Naive thymus-derived CD8-positive, alpha-beta T cell (primary cell): Measurements from ENCODE around the gene ZNF273. TPM values are rescaled to one million over a fixed set of nuclear protein-coding genes. Genes with fewer than 3 reads are reported as not detected.

ENCODE experiments used
- ATAC-seq, 2 donors: fragments of 150-1000 bp; cut with Tn5 transposase in 1 of 2; sonication (Bioruptor Pico), chemical (Tn5 transposase) in 1 of 2; 1 replicate in 1 of 2; 2 replicates in 1 of 2; pipeline ENCODE4 v1.10.0; 2021; ENCODE audit warnings: mild to moderate bottlenecking in 2 of 2, moderate library complexity in 2 of 2
- POLR2A ChIA-PET: fragments of 350-600 bp; sonication (Branson Sonifier 250); formaldehyde crosslinking; loops from one replicate; lab custom pipeline; 2021; ENCODE audit warnings: antibody characterized with exemption; lab: Charles Lee
- DNase-seq, 10 donors: peaks; one replicate each; pipeline versions ENCODE4 v3.0.0 to v3.0.0-alpha.2; 2020 to 2022
- H3K27ac Mint-ChIP-seq, 10 donors: one replicate each; pipeline ENCODE4 v1.8.0; 2020 to 2022; ENCODE audit warnings: mild to moderate bottlenecking in 10 of 10, mixed read lengths in 10 of 10, moderate library complexity in 4 of 10, inconsistent platforms in 1 of 10
- H3K27me3 Mint-ChIP-seq, 5 donors: one replicate each; pipeline ENCODE4 v1.8.0; 2021 to 2022; ENCODE audit warnings: mixed read lengths in 5 of 5
- H3K36me3 Mint-ChIP-seq, 3 donors: one replicate each; pipeline ENCODE4 v1.8.0; 2020 to 2022; ENCODE audit warnings: mixed read lengths in 3 of 3, mild to moderate bottlenecking in 2 of 3, inconsistent platforms in 1 of 3
- H3K4me1 Mint-ChIP-seq, 4 donors: one replicate each; pipeline ENCODE4 v1.8.0; 2021 to 2022; ENCODE audit warnings: mixed read lengths in 4 of 4
- H3K4me3 Mint-ChIP-seq, 10 donors: one replicate each; pipeline ENCODE4 v1.8.0; 2020 to 2022; ENCODE audit warnings: mild to moderate bottlenecking in 10 of 10, mixed read lengths in 10 of 10, moderate library complexity in 6 of 10, inconsistent platforms in 1 of 10
- H3K9me3 Mint-ChIP-seq, 9 donors: one replicate each; pipeline ENCODE4 v1.8.0; 2020 to 2022; ENCODE audit warnings: mixed read lengths in 9 of 9, mild to moderate bottlenecking in 3 of 9, inconsistent platforms in 1 of 9, moderate library complexity in 1 of 9
- polyA plus RNA-seq, 3 donors: library from polyadenylated mRNA; unstranded; fragments of 300-500 nt; fragmentation: Illumina TruSeq; gene quantifications; one replicate each; pipeline ENCODE4 v1.2.3, GENCODE V29; 2021
- total RNA-seq, 8 experiments: library from RNA in 2 of 8; stranded (reverse) in 2 of 8; gene quantifications; one replicate each; pipeline ENCODE4 v1.2.3 and lab custom pipeline; 2021 to 2026

Gene ZNF273
- total and polyA plus RNA-seq, 5 experiments from 2014 or later: 3.6 to 9.5 (median 4.6) TPM

DNA sequence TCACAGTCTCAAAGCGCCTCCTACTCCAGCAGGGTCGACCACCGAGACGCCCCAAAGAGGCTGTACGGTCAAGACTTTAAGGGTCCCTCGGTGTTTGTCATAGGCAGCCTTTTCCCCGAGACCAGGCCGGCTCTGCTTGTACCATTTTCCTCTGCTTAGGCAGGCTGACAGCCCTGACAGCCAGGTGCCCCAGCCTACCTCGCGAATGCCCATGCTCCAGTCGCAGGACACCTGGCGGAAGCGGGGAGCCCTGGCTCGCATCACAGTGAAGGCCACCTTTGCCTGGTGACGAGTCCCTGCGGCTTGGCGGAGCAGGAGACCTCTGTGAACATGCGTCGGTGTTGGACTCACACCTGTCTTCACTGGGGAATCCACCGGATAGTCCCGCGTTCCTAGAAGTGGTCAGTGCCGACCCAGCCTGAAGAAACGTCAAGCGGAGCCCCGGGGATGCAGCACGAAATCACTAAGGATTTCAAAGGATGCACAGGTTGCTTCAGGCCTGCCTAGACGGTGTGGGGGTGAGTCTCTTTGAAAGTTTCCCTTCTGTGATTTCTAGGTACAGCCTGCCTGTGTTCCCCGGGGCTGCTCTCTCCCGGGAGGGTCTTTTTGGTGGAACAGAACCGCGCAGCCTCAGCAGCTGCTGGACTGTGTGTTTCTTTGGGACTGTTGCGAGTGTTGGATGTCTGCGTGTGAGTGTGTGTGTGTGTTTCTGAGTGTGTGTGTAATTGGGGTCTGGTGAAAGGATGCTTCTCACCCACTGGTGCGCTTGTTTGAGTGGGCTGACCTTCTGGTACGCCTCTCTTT lies 30.5 kb upstream of the ZNF273 start:
- no peak overlapping the region for H3K4me3 Mint-ChIP-seq
- peaks cover 0 to 10% (median 5%) of the 10 kb centered on the region in 3 donors for H3K36me3 Mint-ChIP-seq
- H3K27me3 Mint-ChIP-seq: peaks cover 0 to 26% (median 14%) of the 10 kb centered on the region in 5 donors
- peaks cover 0 to 21% (median 9%) of the 10 kb centered on the region in 9 donors for H3K9me3 Mint-ChIP-seq
- no peak for ATAC-seq
- DNase-seq: no peak
- peaks cover 4 to 7% (median 6%) of the 10 kb centered on the region in 4 donors for H3K4me1 Mint-ChIP-seq
- H3K27ac Mint-ChIP-seq: no peak overlapping the region
- POLR2A ChIA-PET: no interaction called here

DNA sequence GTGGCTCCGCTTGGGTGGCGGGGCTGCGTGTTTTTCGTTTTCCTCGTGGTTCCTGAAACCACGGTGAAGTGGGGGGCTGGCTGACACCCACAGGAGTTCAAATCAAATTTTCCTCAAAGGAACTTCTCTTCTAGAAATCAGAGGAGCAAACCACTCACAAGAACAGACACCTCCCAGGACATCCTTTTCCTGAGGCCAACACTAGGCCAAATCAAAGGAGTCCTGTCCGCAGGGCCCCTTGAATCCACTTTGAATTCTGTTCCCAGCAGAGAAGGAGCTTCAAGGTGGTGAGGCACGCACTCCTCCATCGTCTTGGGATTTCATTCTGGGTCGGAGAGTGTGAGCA lies 29.9 kb upstream of the ZNF273 start:
- peaks cover 0 to 17% (median 6%) of the 10 kb centered on the region in 9 donors for H3K9me3 Mint-ChIP-seq
- H3K4me1 Mint-ChIP-seq: peaks cover 6 to 11% (median 9%) of the 10 kb centered on the region in 4 donors
- peaks cover 0 to 9% (median 5%) of the 10 kb centered on the region in 3 donors for H3K36me3 Mint-ChIP-seq
- POLR2A ChIA-PET: no interaction called here
- no peak overlapping the region for H3K27ac Mint-ChIP-seq
- peaks cover 0 to 29% (median 20%) of the 10 kb centered on the region in 5 donors for H3K27me3 Mint-ChIP-seq
- DNase-seq (no peak), ATAC-seq (no peak)
- no peak overlapping the region for H3K4me3 Mint-ChIP-seq

- ATAC-seq: no peak
- POLR2A ChIA-PET: no interaction called here
- Mint-ChIP-seq H3K36me3 (peaks cover 0 to 9% (median 5%) of the 10 kb centered on the region in 3 donors), H3K27ac (no peak overlapping the region), H3K27me3 (peaks cover 0 to 30% (median 24%) of the 10 kb centered on the region in 5 donors), H3K9me3 (peaks cover 0 to 15% (median 6%) of the 10 kb centered on the region in 9 donors), H3K4me3 (no peak overlapping the region), H3K4me1 (peaks cover 6 to 11% (median 9%) of the 10 kb centered on the region in 4 donors)
- DNase-seq: no peak
Measured at GRCh38 chr7:64873517-64873916, 29.6 kb upstream of the ZNF273 start.

- POLR2A ChIA-PET: no interaction called here
- no peak overlapping the region for H3K4me3 Mint-ChIP-seq
- DNase-seq (no peak), ATAC-seq (no peak)
- H3K9me3 Mint-ChIP-seq: peaks cover 0 to 15% (median 6%) of the 10 kb centered on the region in 9 donors
- peaks cover 0 to 12% (median 5%) of the 10 kb centered on the region in 3 donors for H3K36me3 Mint-ChIP-seq
- peaks cover 5 to 36% (median 30%) of the 10 kb centered on the region in 5 donors for H3K27me3 Mint-ChIP-seq
- H3K4me1 Mint-ChIP-seq: peaks cover 6 to 15% (median 11%) of the 10 kb centered on the region in 4 donors
- no peak overlapping the region for H3K27ac Mint-ChIP-seq
Measured at GRCh38 chr7:64874114-64874513, 29.0 kb upstream of the ZNF273 start.

DNA sequence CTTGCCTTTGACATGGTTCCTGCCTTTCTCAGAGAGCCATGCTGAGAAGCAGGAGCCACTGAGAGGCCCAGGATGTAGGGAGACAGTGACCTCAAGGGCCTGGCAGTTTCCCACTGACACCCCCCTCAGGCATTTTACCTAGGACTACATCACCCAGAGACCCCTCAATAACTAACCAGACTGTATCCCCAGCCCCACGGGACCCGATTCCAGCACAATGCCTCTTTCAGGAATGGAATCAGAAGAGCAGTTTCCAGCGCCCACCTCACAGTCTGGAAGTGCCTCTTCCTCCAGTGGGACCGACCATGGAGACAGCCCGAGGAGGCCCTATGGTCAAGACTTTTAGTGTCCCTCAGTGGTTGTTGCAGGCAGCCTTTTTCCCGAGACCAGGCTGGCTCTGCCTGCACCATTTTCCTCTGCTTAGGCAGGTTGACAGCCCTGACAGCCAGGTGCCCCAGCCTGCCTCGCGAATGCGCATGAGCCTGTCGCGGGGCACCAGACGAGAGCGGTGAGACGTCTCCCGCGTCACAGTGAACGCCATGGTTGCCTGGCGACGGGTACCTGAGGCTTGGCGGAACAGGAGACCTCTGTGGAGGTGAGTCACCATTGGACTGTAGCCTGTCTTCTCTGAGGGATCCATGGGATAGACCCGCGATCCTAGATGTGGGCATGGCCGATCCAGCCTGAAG lies 28.4 kb upstream of the ZNF273 start:
- Mint-ChIP-seq H3K27ac (no peak overlapping the region), H3K27me3 (peaks cover 5 to 36% (median 31%) of the 10 kb centered on the region in 5 donors), H3K4me1 (peaks cover 6 to 17% (median 11%) of the 10 kb centered on the region in 4 donors), H3K36me3 (peaks cover 0 to 12% (median 5%) of the 10 kb centered on the region in 3 donors), H3K9me3 (peaks cover 0 to 15% (median 6%) of the 10 kb centered on the region in 9 donors), H3K4me3 (no peak overlapping the region)
- ATAC-seq (no peak), DNase-seq (peak in 1 of 10 donors; percentile 34)
- POLR2A ChIA-PET: no interaction called here

DNA sequence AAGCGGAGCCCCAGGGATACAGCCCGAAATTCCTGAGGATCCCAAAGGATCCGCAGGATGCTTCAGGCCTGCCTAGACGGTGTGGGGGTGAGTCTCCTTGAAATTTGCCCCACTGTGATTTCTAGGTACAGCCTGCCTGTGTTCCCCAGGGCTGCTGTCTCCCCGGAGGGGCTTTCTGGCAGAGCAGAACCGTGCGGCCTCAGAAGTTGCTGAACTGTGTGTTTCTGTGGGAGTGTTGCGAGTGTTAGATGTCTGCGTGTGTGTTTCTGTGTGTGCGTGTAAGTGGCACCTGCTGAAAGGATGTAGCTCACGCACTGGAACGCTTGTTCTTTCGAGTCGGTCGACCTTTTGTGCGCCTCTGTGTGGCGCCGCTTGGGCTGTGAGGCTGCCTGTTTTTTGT lies 27.8 kb upstream of the ZNF273 start:
- DNase-seq (peak in 1 of 10 donors; percentile 53), ATAC-seq (no peak)
- Mint-ChIP-seq H3K4me3 (no peak overlapping the region), H3K27ac (peak overlapping the region in 1 of 10 donors; percentile 40), H3K27me3 (peaks cover 7 to 41% (median 30%) of the 10 kb centered on the region in 5 donors), H3K9me3 (peaks cover 0 to 14% (median 5%) of the 10 kb centered on the region in 9 donors), H3K4me1 (peaks cover 6 to 17% (median 11%) of the 10 kb centered on the region in 4 donors), H3K36me3 (peaks cover 0 to 12% (median 5%) of the 10 kb centered on the region in 3 donors)
- POLR2A ChIA-PET: no interaction called here

DNA sequence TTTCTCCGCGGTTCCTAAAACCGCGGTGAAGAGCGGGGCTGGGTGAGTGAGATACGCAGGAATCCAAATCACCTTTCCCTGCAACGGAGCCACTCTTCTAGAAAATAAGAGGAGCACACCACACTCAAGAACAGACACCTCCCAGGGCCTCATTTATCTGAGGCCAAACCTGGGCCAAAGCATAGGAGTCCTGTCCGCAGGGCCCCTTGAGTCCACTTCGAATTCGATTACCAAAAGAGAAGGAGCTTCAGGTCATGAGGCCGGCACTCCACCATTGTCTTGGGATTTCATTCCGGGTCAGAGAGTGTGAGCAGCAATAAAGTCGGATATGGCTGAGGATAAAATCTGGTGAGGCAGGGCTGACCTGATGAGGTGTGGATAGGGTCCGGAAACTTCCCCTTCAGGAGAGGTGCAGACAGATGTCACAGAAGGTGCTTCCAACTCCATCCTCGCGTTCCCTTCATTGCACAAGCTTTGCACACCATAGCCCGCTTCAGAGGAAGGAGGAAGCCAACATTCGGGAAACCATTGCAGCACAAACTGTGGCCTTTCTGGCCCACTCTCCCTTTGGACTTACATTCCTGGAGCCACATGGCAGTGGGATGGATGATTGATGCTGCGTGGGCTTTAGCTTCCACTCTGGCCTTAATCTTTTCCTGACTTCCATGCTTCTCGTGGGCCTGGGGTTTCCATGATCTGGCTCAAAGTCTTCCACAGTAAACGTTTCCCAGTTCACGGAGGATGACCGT lies 27.2 kb upstream of the ZNF273 start:
- H3K27me3 Mint-ChIP-seq: peaks cover 7 to 45% (median 26%) of the 10 kb centered on the region in 5 donors
- no peak overlapping the region for H3K4me3 Mint-ChIP-seq
- H3K27ac Mint-ChIP-seq: no peak overlapping the region
- ATAC-seq (no peak), DNase-seq (peak in 1 of 10 donors; percentile 40)
- peaks cover 0 to 9% (median under 1%) of the 10 kb centered on the region in 9 donors for H3K9me3 Mint-ChIP-seq
- POLR2A ChIA-PET: no interaction called here
- peaks cover 0 to 12% (median 5%) of the 10 kb centered on the region in 3 donors for H3K36me3 Mint-ChIP-seq
- H3K4me1 Mint-ChIP-seq: peaks cover 6 to 17% (median 11%) of the 10 kb centered on the region in 4 donors

- peaks cover 6 to 17% (median 13%) of the 10 kb centered on the region in 4 donors for H3K4me1 Mint-ChIP-seq
- H3K27me3 Mint-ChIP-seq: peaks cover 11 to 56% (median 33%) of the 10 kb centered on the region in 5 donors
- H3K4me3 Mint-ChIP-seq: peak overlapping the region; percentile 69 to 86 (median 78)
- peaks cover 0 to 8% (median 5%) of the 10 kb centered on the region in 3 donors for H3K36me3 Mint-ChIP-seq
- POLR2A ChIA-PET: no interaction called here
- peaks cover 0 to 8% (median 1%) of the 10 kb centered on the region in 9 donors for H3K9me3 Mint-ChIP-seq
- DNase-seq: peak; percentile 29 to 88 (median 70)
- H3K27ac Mint-ChIP-seq: peak overlapping the region in 8 of 10 donors; percentile 13 to 94 (median 80)
- peak; percentile 87 to 95 for ATAC-seq
Measured at GRCh38 chr7:64876792-64877713, 26.0 kb upstream of the ZNF273 start.

- Mint-ChIP-seq H3K27me3 (peaks cover 13 to 62% (median 41%) of the 10 kb centered on the region in 5 donors), H3K4me1 (peaks cover 9 to 23% (median 18%) of the 10 kb centered on the region in 4 donors), H3K9me3 (peaks cover 0 to 8% (median 1%) of the 10 kb centered on the region in 9 donors), H3K4me3 (peak overlapping the region; percentile 69 to 86 (median 78)), H3K27ac (peak overlapping the region in 8 of 10 donors; percentile 13 to 94 (median 80)), H3K36me3 (peaks cover 0 to 8% (median 5%) of the 10 kb centered on the region in 3 donors)
- peak in 2 of 10 donors; percentile 10 to 13 for DNase-seq
- ATAC-seq: peak; percentile 47 to 69
- POLR2A ChIA-PET: no interaction called here
Measured at GRCh38 chr7:64877714-64878610, 25.1 kb upstream of the ZNF273 start.

- H3K9me3 Mint-ChIP-seq: peaks cover 0 to 11% (median 1%) of the 10 kb centered on the region in 9 donors
- H3K4me3 Mint-ChIP-seq: peak overlapping the region in 3 of 10 donors; percentile 10 to 57 (median 39)
Measured at GRCh38 chr7:64878684-64879083, 24.4 kb upstream of the ZNF273 start.

More at GRCh38 chr7:64878684-64879083, 24.4 kb upstream of the ZNF273 start:
- ATAC-seq (no peak), DNase-seq (no peak)
- H3K27ac Mint-ChIP-seq: no peak overlapping the region
- peaks cover 0 to 6% (median 5%) of the 10 kb centered on the region in 3 donors for H3K36me3 Mint-ChIP-seq
- peaks cover 17 to 67% (median 46%) of the 10 kb centered on the region in 5 donors for H3K27me3 Mint-ChIP-seq
- peaks cover 10 to 23% (median 19%) of the 10 kb centered on the region in 4 donors for H3K4me1 Mint-ChIP-seq
- POLR2A ChIA-PET: no interaction called here
